Activated CD4-positive, alpha-beta T cell treated with anti-CD3 and anti-CD28 coated beads for 36 hours (primary cell): ENCODE data around the gene CC2D1B. TPM values are rescaled to one million over a fixed set of nuclear protein-coding genes. Genes with fewer than 3 reads are reported as not detected.

Experiments
- ATAC-seq: fragments of 200-7000 bp; cut with Tn5 transposase; one replicate; pipeline ENCODE4 v1.10.0; 2021; ENCODE audit warnings: mild to moderate bottlenecking, moderate library complexity
- CTCF ChIA-PET: fragments of 350-600 bp; sonication (Branson Sonifier 250); formaldehyde crosslinking; loops from one replicate; lab custom pipeline; 2021; ENCODE audit warnings: antibody characterized with exemption; lab: Charles Lee
- POLR2A ChIA-PET: fragments of 350-600 bp; sonication (Branson Sonifier 250); formaldehyde crosslinking; loops from one replicate; lab custom pipeline; 2021; ENCODE audit warnings: antibody characterized with exemption, inconsistent platforms; lab: Charles Lee
- DNase-seq: peaks from one replicate; pipeline ENCODE4 v3.0.0-alpha.2; 2020
- H3K27ac Mint-ChIP-seq: one replicate; pipeline ENCODE4 v1.8.0; 2021; ENCODE audit warnings: mixed read lengths
- H3K27me3 Mint-ChIP-seq: one replicate; pipeline ENCODE4 v1.8.0; 2021; ENCODE audit warnings: mixed read lengths
- H3K36me3 Mint-ChIP-seq: one replicate; pipeline ENCODE4 v1.8.0; 2021; ENCODE audit warnings: low read depth, mixed read lengths
- H3K4me1 Mint-ChIP-seq: one replicate; pipeline ENCODE4 v1.8.0; 2021; ENCODE audit warnings: mixed read lengths
- H3K4me3 Mint-ChIP-seq: one replicate; pipeline ENCODE4 v1.8.0; 2021; ENCODE audit warnings: mild to moderate bottlenecking, moderate library complexity, mixed read lengths
- H3K9me3 Mint-ChIP-seq: one replicate; pipeline ENCODE4 v1.8.0; 2021; ENCODE audit warnings: low read depth, mixed read lengths
- intact Hi-C, 2 experiments: fragments of 100-400 bp; cut with DNase I in 1 of 2; cut with micrococcal nuclease in 1 of 2; formaldehyde crosslinking; loops; one replicate each; pipeline versions ENCODE4 v1.14.2 to v1.15.1; 2022 to 2024; cut with DNase I, micrococcal nuclease
- total RNA-seq, 2 experiments: library from RNA; stranded (reverse); gene quantifications; one replicate each; pipeline ENCODE4 v1.2.3, GENCODE V29; 2021

CC2D1B gene
- total RNA-seq, 2 experiments from 2014 or later: 22.6 to 25.3 TPM

- intact Hi-C loops: no loop called here
These were observed 60.4 kb downstream of the CC2D1B start for GRCh38 chr1:52305417-52306226.

More at GRCh38 chr1:52305417-52306226, 60.4 kb downstream of the CC2D1B start:
- Mint-ChIP-seq H3K27ac (no peak overlapping the region), H3K4me1 (no peaks in the 10 kb centered on the region), H3K27me3 (no peaks in the 10 kb centered on the region), H3K9me3 (no peaks in the 10 kb centered on the region), H3K36me3 (peaks cover 4% of the 10 kb centered on the region), H3K4me3 (no peak overlapping the region)
- ChIA-PET POLR2A (interaction anchor here (0.5 to 0.6 kb wide), 2 partner anchors 46 to 682 kb away, joined by 3 read pairs; no protein-coding TSS in a partner anchor), CTCF (interaction anchor here (1.1 kb wide), 1 partner anchor 9 kb away, joined by 3 read pairs; no protein-coding TSS in a partner anchor)
- ATAC-seq (no peak), DNase-seq (no peak)

Other genes starting within 250 kb of the CC2D1B start
- 1 to 10 TPM; 4.3 to 4.7 TPM for gene ZFYVE9, start 224.1 kb downstream of the CC2D1B start, total RNA-seq
- gene ORC1, start 38.2 kb upstream of the CC2D1B start, total RNA-seq: 10 to 100 TPM; 51.0 to 57.9 TPM
- gene PRPF38A, start 38.4 kb upstream of the CC2D1B start, total RNA-seq: 100 to 1,000 TPM in 1 of 2 experiments, 10 to 100 TPM in 1; 88.9 to 103 TPM
- gene TUT4, start 186.9 kb upstream of the CC2D1B start, total RNA-seq: 10 to 100 TPM; 61.6 to 71.7 TPM
- 10 to 100 TPM; 19.0 to 23.1 TPM for gene GPX7, start 236.2 kb upstream of the CC2D1B start, total RNA-seq